GM23338 (cell line): ENCODE data around the gene CCDC86. TPM values are rescaled to one million over a fixed set of nuclear protein-coding genes. Genes with fewer than 3 reads are reported as not detected.

Experiments
- ATAC-seq: fragments of 200-7000 bp; cut with Tn5 transposase; 3 replicates; pipeline ENCODE4 v1.9.1; 2020
- DNase-seq: peaks from one replicate; pipeline ENCODE4 v3.0.0-alpha.2; 2015; ENCODE audit warnings: low spot score
- H2AFZ ChIP-seq: fragments of 200-600 bp; sonication (generic); 2 replicates; pipeline ENCODE4 v1.8.0; 2016; ENCODE audit warnings: antibody characterized with exemption, mild to moderate bottlenecking, moderate library complexity
- H3F3A ChIP-seq: fragments of 200-600 bp; sonication (generic); replicated peaks from 2 replicates; pipeline ENCODE4 v1.8.0; 2017; ENCODE audit warnings: antibody characterized with exemption, mixed run types, low read depth
- H3K27ac ChIP-seq: fragments of 200-600 bp; sonication (generic); 2 replicates; pipeline ENCODE4 v1.6.1; 2016; ENCODE audit warnings: low read depth
- H3K27me3 ChIP-seq: fragments of 200-600 bp; sonication (generic); 2 replicates; pipeline ENCODE4 v1.8.0; 2016; ENCODE audit warnings: mild to moderate bottlenecking, mixed run types, moderate library complexity; ENCODE audit not compliant: insufficient read depth
- H3K36me3 ChIP-seq: fragments of 200-600 bp; sonication (generic); 2 replicates; pipeline ENCODE4 v1.8.0; 2016; ENCODE audit warnings: mild to moderate bottlenecking; ENCODE audit not compliant: insufficient read depth
- H3K4me1 ChIP-seq: fragments of 200-600 bp; sonication (generic); 2 replicates; pipeline ENCODE4 v1.8.0; 2016; ENCODE audit warnings: mild to moderate bottlenecking, moderate library complexity; ENCODE audit not compliant: insufficient read depth
- H3K4me2 ChIP-seq: fragments of 200-600 bp; sonication (generic); 2 replicates; pipeline ENCODE4 v1.7.1; 2017; ENCODE audit warnings: mixed run types
- H3K4me3 ChIP-seq: fragments of 200-600 bp; sonication (generic); 2 replicates; pipeline ENCODE4 v1.6.1; 2016; ENCODE audit warnings: mixed run types
- H3K79me2 ChIP-seq: fragments of 200-600 bp; sonication (generic); replicated peaks from 2 replicates; pipeline ENCODE4 v1.8.0; 2017; ENCODE audit warnings: mild to moderate bottlenecking; ENCODE audit not compliant: insufficient read depth
- H3K9me2 ChIP-seq: fragments of 200-600 bp; sonication (generic); 2 replicates; pipeline ENCODE4 v1.8.0; 2017; ENCODE audit not compliant: insufficient read depth
- H4K20me1 ChIP-seq: fragments of 200-600 bp; sonication (generic); replicated peaks from 2 replicates; pipeline ENCODE4 v1.8.0; 2017; ENCODE audit warnings: mild to moderate bottlenecking; ENCODE audit not compliant: insufficient read depth
- H3K27ac Mint-ChIP-seq: 2 replicates; pipeline ENCODE4 v1.8.0; 2020; ENCODE audit warnings: inconsistent platforms, mild to moderate bottlenecking, moderate library complexity, mixed read lengths
- H3K27me3 Mint-ChIP-seq: 3 replicates; pipeline ENCODE4 v1.8.0; 2022; ENCODE audit warnings: low read depth, mild to moderate bottlenecking, moderate library complexity, mixed read lengths, inconsistent platforms; ENCODE audit not compliant: insufficient read depth, poor library complexity
- H3K36me3 Mint-ChIP-seq: 3 replicates; pipeline ENCODE4 v1.8.0; 2021; ENCODE audit warnings: low read depth, mild to moderate bottlenecking, inconsistent platforms, moderate library complexity, mixed read lengths
- H3K4me1 Mint-ChIP-seq: 3 replicates; pipeline ENCODE4 v1.8.0; 2020; ENCODE audit warnings: mild to moderate bottlenecking, inconsistent platforms, mixed read lengths
- H3K4me3 Mint-ChIP-seq: 3 replicates; pipeline ENCODE4 v1.8.0; 2021; ENCODE audit warnings: moderate library complexity, mild to moderate bottlenecking, inconsistent platforms, mixed read lengths
- H3K9me3 Mint-ChIP-seq: 3 replicates; pipeline ENCODE4 v1.8.0; 2020; ENCODE audit warnings: moderate library complexity, mild to moderate bottlenecking, inconsistent platforms, mixed read lengths
- CREB1 ChIP-seq: fragments of 250-450 bp; sonication (Bioruptor Pico); IDR thresholded peaks from 2 replicates; pipeline ENCODE4 v1.5.0; 2020; ENCODE audit warnings: low read depth, mild to moderate bottlenecking, moderate library complexity
- CTCF ChIP-seq, 2 experiments: fragments of 200-600 bp in 1 of 2; sonication (generic) in 1 of 2; conservative IDR thresholded peaks; 2 replicates each; pipeline versions ENCODE4 v1.5.1 to v1.6.1; 2016 to 2017; ENCODE audit warnings: antibody characterized with exemption in 2 of 2, low read depth in 2 of 2, mild to moderate bottlenecking in 2 of 2, moderate library complexity in 1 of 2
- ETS1 ChIP-seq: IDR thresholded peaks from 2 replicates; pipeline ENCODE4 v1.6.1; 2016; ENCODE audit warnings: antibody characterized with exemption
- EZH2 ChIP-seq: fragments of 200-600 bp; sonication (generic); IDR thresholded peaks from one replicate; pipeline ENCODE4 v1.8.0; 2017; ENCODE audit warnings: antibody characterized with exemption, mild to moderate bottlenecking, low read depth; ENCODE audit not compliant: unreplicated experiment
- EZH2phosphoT487 ChIP-seq: fragments of 200-600 bp; sonication (generic); IDR thresholded peaks from one replicate; pipeline ENCODE4 v1.8.1; 2018; ENCODE audit warnings: antibody characterized with exemption; ENCODE audit not compliant: unreplicated experiment
- JUNB ChIP-seq: IDR thresholded peaks from one replicate; pipeline ENCODE4 v1.6.1; 2016; ENCODE audit warnings: antibody characterized with exemption; ENCODE audit not compliant: unreplicated experiment
- NANOG ChIP-seq: IDR thresholded peaks from 2 replicates; pipeline ENCODE4 v1.6.1; 2016; ENCODE audit warnings: antibody characterized with exemption, borderline replicate concordance
- POLR2AphosphoS5 ChIP-seq: IDR thresholded peaks from 2 replicates; pipeline ENCODE4 v1.6.1; 2016; ENCODE audit warnings: antibody characterized with exemption, low read depth
- STAT1 ChIP-seq: IDR thresholded peaks from one replicate; pipeline ENCODE4 v1.6.1; 2016; ENCODE audit warnings: antibody characterized with exemption; ENCODE audit not compliant: unreplicated experiment
- ZNF114 ChIP-seq: fragments of 250-450 bp; sonication (Bioruptor Pico); IDR thresholded peaks from 2 replicates; pipeline ENCODE4 v1.5.0; 2020; ENCODE audit warnings: mild to moderate bottlenecking, moderate library complexity
- ZNF331 ChIP-seq: fragments of 250-450 bp; sonication (Bioruptor Pico); IDR thresholded peaks from 2 replicates; pipeline ENCODE4 v1.5.0; 2020; ENCODE audit warnings: low read depth, mild to moderate bottlenecking, moderate library complexity
- polyA plus RNA-seq: library from polyadenylated mRNA; unstranded; fragments of >200 nt; fragmentation: Nextera tagmentation; extraction: Ambion mirVana; gene quantifications from 2 replicates; pipeline ENCODE4 v1.2.1, GENCODE V29; 2016
- total RNA-seq: library from RNA; depleted of rRNA; stranded (reverse); fragments of >200 nt; shearing (Covaris generic); gene quantifications from 2 replicates; pipeline ENCODE4 v1.2.3, GENCODE V29; 2014
- TF ChIP-seq, protein P1 (sequence below): fragments of 250-450 bp; sonication (Bioruptor Pico); IDR thresholded peaks from 2 replicates; pipeline ENCODE4 v1.5.0; 2020; ENCODE audit warnings: mild to moderate bottlenecking, moderate library complexity
- TF ChIP-seq, protein P2 (sequence below): IDR thresholded peaks from one replicate; pipeline ENCODE4 v1.6.1; 2018; ENCODE audit warnings: antibody characterized with exemption; ENCODE audit not compliant: unreplicated experiment

Gene CCDC86
- total and polyA plus RNA-seq, 2 experiments from 2014 or later = 67.3 to 98.5 TPM

DNA sequence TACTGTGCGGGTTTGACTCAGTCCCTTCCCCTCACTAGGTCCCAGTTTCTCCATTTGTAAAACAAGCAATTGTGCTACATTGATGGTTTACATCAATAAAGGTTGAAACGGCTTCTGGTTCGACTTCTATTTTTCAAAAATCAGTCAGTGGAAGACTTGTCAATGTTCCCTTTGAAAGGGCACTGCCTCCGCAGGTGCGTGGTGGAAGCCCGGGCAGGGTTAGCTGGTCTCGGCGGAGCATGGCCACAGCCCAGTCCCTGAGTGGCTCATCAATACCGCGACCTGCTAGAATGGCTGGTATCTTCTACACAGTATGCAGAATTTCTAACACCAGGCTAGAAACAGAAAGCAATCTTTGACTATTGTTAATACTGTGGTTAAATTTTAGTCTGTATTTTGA, 40.7 kb upstream of the CCDC86 start:
- Histone ChIP-seq H3F3A (no peaks in the 10 kb centered on the region), H3K27ac (no peak overlapping the region), H3K27me3 (no peaks in the 10 kb centered on the region), H3K36me3 (no peaks in the 10 kb centered on the region), H4K20me1 (no peaks in the 10 kb centered on the region), H3K9me2 (no peaks in the 10 kb centered on the region), H2AFZ (no peak overlapping the region), H3K79me2 (no peaks in the 10 kb centered on the region), H3K4me2 (no peak overlapping the region), H3K4me3 (no peak overlapping the region), H3K4me1 (no peaks in the 10 kb centered on the region)
- Mint-ChIP-seq H3K36me3 (no peaks in the 10 kb centered on the region), H3K4me3 (no peak overlapping the region), H3K27ac (no peak overlapping the region), H3K27me3 (peaks cover 6% of the 10 kb centered on the region), H3K4me1 (no peaks in the 10 kb centered on the region), H3K9me3 (peaks cover 3% of the 10 kb centered on the region; the same call in 2 of the 3 replicates)
- TF ChIP-seq ZNF114 (CRISPR knock-in tag) (no peak), CREB1 (no peak), CTCF (conservative IDR thresholded peaks at IDR 0.05; ENCODE audit: low read depth in 2 of 2) (no peak), EZH2 (no peak), NANOG (no peak), STAT1 (no peak), ETS1 (no peak), POLR2AphosphoS5 (no peak), ZNF331 (CRISPR knock-in tag) (no peak), JUNB (no peak), EZH2phosphoT487 (no peak)
- TF ChIP-seq, protein P1, sequence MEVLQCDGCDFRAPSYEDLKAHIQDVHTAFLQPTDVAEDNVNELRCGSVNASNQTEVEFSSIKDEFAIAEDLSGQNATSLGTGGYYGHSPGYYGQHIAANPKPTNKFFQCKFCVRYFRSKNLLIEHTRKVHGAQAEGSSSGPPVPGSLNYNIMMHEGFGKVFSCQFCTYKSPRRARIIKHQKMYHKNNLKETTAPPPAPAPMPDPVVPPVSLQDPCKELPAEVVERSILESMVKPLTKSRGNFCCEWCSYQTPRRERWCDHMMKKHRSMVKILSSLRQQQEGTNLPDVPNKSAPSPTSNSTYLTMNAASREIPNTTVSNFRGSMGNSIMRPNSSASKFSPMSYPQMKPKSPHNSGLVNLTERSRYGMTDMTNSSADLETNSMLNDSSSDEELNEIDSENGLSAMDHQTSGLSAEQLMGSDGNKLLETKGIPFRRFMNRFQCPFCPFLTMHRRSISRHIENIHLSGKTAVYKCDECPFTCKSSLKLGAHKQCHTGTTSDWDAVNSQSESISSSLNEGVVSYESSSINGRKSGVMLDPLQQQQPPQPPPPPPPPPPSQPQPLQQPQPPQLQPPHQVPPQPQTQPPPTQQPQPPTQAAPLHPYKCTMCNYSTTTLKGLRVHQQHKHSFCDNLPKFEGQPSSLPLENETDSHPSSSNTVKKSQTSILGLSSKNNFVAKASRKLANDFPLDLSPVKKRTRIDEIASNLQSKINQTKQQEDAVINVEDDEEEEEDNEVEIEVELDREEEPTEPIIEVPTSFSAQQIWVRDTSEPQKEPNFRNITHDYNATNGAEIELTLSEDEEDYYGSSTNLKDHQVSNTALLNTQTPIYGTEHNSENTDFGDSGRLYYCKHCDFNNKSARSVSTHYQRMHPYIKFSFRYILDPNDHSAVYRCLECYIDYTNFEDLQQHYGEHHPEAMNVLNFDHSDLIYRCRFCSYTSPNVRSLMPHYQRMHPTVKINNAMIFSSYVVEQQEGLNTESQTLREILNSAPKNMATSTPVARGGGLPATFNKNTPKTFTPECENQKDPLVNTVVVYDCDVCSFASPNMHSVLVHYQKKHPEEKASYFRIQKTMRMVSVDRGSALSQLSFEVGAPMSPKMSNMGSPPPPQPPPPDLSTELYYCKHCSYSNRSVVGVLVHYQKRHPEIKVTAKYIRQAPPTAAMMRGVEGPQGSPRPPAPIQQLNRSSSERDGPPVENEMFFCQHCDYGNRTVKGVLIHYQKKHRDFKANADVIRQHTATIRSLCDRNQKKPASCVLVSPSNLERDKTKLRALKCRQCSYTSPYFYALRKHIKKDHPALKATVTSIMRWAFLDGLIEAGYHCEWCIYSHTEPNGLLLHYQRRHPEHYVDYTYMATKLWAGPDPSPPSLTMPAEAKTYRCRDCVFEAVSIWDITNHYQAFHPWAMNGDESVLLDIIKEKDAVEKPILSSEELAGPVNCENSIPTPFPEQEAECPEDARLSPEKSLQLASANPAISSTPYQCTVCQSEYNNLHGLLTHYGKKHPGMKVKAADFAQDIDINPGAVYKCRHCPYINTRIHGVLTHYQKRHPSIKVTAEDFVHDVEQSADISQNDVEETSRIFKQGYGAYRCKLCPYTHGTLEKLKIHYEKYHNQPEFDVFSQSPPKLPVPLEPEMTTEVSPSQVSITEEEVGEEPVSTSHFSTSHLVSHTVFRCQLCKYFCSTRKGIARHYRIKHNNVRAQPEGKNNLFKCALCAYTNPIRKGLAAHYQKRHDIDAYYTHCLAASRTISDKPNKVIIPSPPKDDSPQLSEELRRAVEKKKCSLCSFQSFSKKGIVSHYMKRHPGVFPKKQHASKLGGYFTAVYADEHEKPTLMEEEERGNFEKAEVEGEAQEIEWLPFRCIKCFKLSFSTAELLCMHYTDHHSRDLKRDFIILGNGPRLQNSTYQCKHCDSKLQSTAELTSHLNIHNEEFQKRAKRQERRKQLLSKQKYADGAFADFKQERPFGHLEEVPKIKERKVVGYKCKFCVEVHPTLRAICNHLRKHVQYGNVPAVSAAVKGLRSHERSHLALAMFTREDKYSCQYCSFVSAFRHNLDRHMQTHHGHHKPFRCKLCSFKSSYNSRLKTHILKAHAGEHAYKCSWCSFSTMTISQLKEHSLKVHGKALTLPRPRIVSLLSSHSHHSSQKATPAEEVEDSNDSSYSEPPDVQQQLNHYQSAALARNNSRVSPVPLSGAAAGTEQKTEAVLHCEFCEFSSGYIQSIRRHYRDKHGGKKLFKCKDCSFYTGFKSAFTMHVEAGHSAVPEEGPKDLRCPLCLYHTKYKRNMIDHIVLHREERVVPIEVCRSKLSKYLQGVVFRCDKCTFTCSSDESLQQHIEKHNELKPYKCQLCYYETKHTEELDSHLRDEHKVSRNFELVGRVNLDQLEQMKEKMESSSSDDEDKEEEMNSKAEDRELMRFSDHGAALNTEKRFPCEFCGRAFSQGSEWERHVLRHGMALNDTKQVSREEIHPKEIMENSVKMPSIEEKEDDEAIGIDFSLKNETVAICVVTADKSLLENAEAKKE (CRISPR knock-in tag) = no peak
- TF ChIP-seq, protein P2, sequence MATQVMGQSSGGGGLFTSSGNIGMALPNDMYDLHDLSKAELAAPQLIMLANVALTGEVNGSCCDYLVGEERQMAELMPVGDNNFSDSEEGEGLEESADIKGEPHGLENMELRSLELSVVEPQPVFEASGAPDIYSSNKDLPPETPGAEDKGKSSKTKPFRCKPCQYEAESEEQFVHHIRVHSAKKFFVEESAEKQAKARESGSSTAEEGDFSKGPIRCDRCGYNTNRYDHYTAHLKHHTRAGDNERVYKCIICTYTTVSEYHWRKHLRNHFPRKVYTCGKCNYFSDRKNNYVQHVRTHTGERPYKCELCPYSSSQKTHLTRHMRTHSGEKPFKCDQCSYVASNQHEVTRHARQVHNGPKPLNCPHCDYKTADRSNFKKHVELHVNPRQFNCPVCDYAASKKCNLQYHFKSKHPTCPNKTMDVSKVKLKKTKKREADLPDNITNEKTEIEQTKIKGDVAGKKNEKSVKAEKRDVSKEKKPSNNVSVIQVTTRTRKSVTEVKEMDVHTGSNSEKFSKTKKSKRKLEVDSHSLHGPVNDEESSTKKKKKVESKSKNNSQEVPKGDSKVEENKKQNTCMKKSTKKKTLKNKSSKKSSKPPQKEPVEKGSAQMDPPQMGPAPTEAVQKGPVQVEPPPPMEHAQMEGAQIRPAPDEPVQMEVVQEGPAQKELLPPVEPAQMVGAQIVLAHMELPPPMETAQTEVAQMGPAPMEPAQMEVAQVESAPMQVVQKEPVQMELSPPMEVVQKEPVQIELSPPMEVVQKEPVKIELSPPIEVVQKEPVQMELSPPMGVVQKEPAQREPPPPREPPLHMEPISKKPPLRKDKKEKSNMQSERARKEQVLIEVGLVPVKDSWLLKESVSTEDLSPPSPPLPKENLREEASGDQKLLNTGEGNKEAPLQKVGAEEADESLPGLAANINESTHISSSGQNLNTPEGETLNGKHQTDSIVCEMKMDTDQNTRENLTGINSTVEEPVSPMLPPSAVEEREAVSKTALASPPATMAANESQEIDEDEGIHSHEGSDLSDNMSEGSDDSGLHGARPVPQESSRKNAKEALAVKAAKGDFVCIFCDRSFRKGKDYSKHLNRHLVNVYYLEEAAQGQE = no peak
- no peak for DNase-seq
- no peak for ATAC-seq
